ENCODE data around the gene TADA1. TPM values are rescaled to one million over a fixed set of nuclear protein-coding genes. Genes with fewer than 3 reads are reported as not detected.

TADA1 gene
- total RNA-seq, 1 experiment from 2014 or later: 22.6 TPM

DNA sequence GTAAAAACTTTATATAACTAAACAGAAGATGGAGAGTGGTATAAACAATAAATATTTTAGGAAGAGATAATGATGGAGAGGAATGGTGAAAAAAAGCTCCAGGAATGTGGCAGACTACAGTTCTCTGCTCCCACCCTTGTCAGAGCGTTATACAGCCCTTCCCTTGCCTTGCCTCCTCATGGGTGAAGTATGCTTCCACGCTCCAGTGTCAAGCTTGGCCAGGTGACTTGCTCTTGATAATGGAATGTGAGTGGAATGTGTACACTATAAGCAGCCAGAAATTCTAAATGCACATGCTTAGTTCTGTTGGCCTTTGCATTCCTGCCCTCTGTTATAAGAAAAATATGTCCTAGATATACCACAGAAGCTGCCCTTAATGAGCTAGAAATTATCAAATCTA, 61.5 kb downstream of the TADA1 start:
- Histone ChIP-seq H3K4me1 (replicated peaks) (no peaks in the 10 kb centered on the region), H3K27ac (no peak overlapping the region), H3K27me3 (replicated peaks) (0 out of 2 replicates have a peak, but pooled peaks cover 7% of the 10 kb centered on the region), H3K36me3 (no peaks in the 10 kb centered on the region), H3K9me3 (replicated peaks) (no peaks in the 10 kb centered on the region; the same call in 1 of the 2 replicates), H3K4me3 (no peak overlapping the region)
- DNase-seq (ENCODE audit: low read depth in 1 of 2, low spot score in 2 of 2): no peak

GRCh38 chr1:166813508-166814223, 62.4 kb downstream of the TADA1 start:
- no peak overlapping the region for H3K4me3 ChIP-seq
- no peaks in the 10 kb centered on the region for H3K36me3 ChIP-seq
- H3K4me1 ChIP-seq (replicated peaks): no peaks in the 10 kb centered on the region
- DNase-seq (ENCODE audit: low read depth in 1 of 2, low spot score in 2 of 2): no peak
- H3K27me3 ChIP-seq (replicated peaks): 0 out of 2 replicates have a peak, but pooled peaks cover 7% of the 10 kb centered on the region
- no peak overlapping the region for H3K27ac ChIP-seq
- H3K9me3 ChIP-seq (replicated peaks): no peaks in the 10 kb centered on the region; the same call in 1 of the 2 replicates

GRCh38 chr1:166811691-166812090, 64.4 kb downstream of the TADA1 start:
- no peak overlapping the region for H3K27ac ChIP-seq
- H3K27me3 ChIP-seq (replicated peaks): 0 out of 2 replicates have a peak, but pooled peaks cover 7% of the 10 kb centered on the region
- H3K9me3 ChIP-seq (replicated peaks): no peaks in the 10 kb centered on the region; the same call in 1 of the 2 replicates
- DNase-seq (ENCODE audit: low read depth in 1 of 2, low spot score in 2 of 2): no peak
- H3K4me3 ChIP-seq: no peak overlapping the region
- H3K36me3 ChIP-seq: no peaks in the 10 kb centered on the region
- H3K4me1 ChIP-seq (replicated peaks): no peaks in the 10 kb centered on the region

GRCh38 chr1:166808952-166809351, 67.1 kb downstream of the TADA1 start:
- Histone ChIP-seq H3K9me3 (replicated peaks) (no peaks in the 10 kb centered on the region; the same call in 1 of the 2 replicates), H3K4me3 (no peak overlapping the region), H3K27me3 (replicated peaks) (peaks cover 12% of the 10 kb centered on the region; the same call in 1 of the 2 replicates), H3K4me1 (replicated peaks) (no peaks in the 10 kb centered on the region), H3K27ac (no peak overlapping the region), H3K36me3 (no peaks in the 10 kb centered on the region)
- no peak for DNase-seq (ENCODE audit: low read depth in 1 of 2, low spot score in 2 of 2)

Other genes with a start within 250 kb of the TADA1 start
- 35.4 and 44.6 TPM in 2 replicates for gene POGK, start 36.8 kb downstream of the TADA1 start, total RNA-seq (2014; rRNA removed; shearing (Covaris generic))
- gene ILDR2, start 99.3 kb upstream of the TADA1 start, total RNA-seq (2014; rRNA removed; shearing (Covaris generic)): 39.4 and 43.5 TPM in 2 replicates
- gene MAEL, start 113.0 kb upstream of the TADA1 start, total RNA-seq (2014; rRNA removed; shearing (Covaris generic)): 0.05 TPM in 1 of 2 replicates, not detected in the other
- not detected in 2 replicates for gene GPA33, start 214.1 kb upstream of the TADA1 start, total RNA-seq (2014; rRNA removed; shearing (Covaris generic))
- gene STYXL2, start 217.8 kb upstream of the TADA1 start, total RNA-seq (2014; rRNA removed; shearing (Covaris generic)): not detected in 2 replicates